HPDE6-E6E7 (cell line): ENCODE data around the gene GSKIP.
"Not testable (repeated sequence)": the region's sequence is repeated elsewhere in the genome, so short reads cannot be mapped to it uniquely, and the experiment has no call there.

Experiments used
- DNase-seq: peaks from one replicate; pipeline ENCODE4 v3.0.0; 2011; ENCODE audit warnings: missing footprints; ENCODE audit errors: extremely low spot score

GSKIP gene

GRCh38 chr14:96362965-96363750 is at the start of gene GSKIP, which contains the start of gene ATG2B:
TSS of gene GSKIP (plus strand) at chr14:96363526. CDS start at chr14:96382248, 18,722 bp downstream.
TSS of gene ATG2B (minus strand) at chr14:96363341. CDS start at chr14:96362976, 365 bp downstream.
- peak; percentile 80 for DNase-seq

- no peak for DNase-seq
These were observed 47.2 kb upstream of the GSKIP start for GRCh38 chr14:96316087-96316486.

- DNase-seq: no peak
These were observed 44.5 kb upstream of the GSKIP start for GRCh38 chr14:96318836-96319235.

GRCh38 chr14:96320605-96321004 is 42.7 kb upstream of the GSKIP start:
- DNase-seq: no peak

GRCh38 chr14:96324219-96324618 is 39.1 kb upstream of the GSKIP start:
- no peak for DNase-seq

- DNase-seq: no peak
These were observed 24.8 kb upstream of the GSKIP start for GRCh38 chr14:96338551-96338950.

GRCh38 chr14:96341323-96341722 is 22.0 kb upstream of the GSKIP start:
- DNase-seq: no peak

GRCh38 chr14:96345669-96346068 is 17.7 kb upstream of the GSKIP start:
- DNase-seq: no peak

- not testable (repeated sequence) for DNase-seq
These were observed 15.4 kb upstream of the GSKIP start for GRCh38 chr14:96347957-96348356.

- no peak for DNase-seq
These were observed 13.8 kb upstream of the GSKIP start for GRCh38 chr14:96349286-96350075.

GRCh38 chr14:96351986-96352385 is 11.3 kb upstream of the GSKIP start:
- no peak for DNase-seq

- DNase-seq: no peak
These were observed 10.6 kb upstream of the GSKIP start for GRCh38 chr14:96352708-96353107.

- no peak for DNase-seq
These were observed 9.1 kb upstream of the GSKIP start for GRCh38 chr14:96354246-96354645.

- DNase-seq: no peak
These were observed 6.1 kb upstream of the GSKIP start for GRCh38 chr14:96357216-96357615.

GRCh38 chr14:96359959-96360358 is 3.4 kb upstream of the GSKIP start:
- DNase-seq: no peak

- DNase-seq: peak; percentile 41
These were observed 1.0 kb upstream of the GSKIP start for GRCh38 chr14:96362071-96362964.

GRCh38 chr14:96363751-96364336 is 518 bp downstream of the GSKIP start:
- DNase-seq: peak; percentile 49

- no peak for DNase-seq
These were observed 1.6 kb downstream of the GSKIP start for GRCh38 chr14:96364962-96365361.

GRCh38 chr14:96368534-96368933 is 5.2 kb downstream of the GSKIP start:
- DNase-seq: no peak

- no peak for DNase-seq
These were observed 7.2 kb downstream of the GSKIP start for GRCh38 chr14:96370528-96370927.

GRCh38 chr14:96373538-96373937 is 10.2 kb downstream of the GSKIP start:
- no peak for DNase-seq
